B cell (primary cell): ENCODE measurements around the gene VPS33B. TPM values are rescaled to one million over a fixed set of nuclear protein-coding genes. Genes with fewer than 3 reads are reported as not detected.

Experiments
- ATAC-seq: fragments of 200-7000 bp; cut with Tn5 transposase; one replicate; pipeline ENCODE4 v1.10.0; 2021; ENCODE audit warnings: low read depth, mild to moderate bottlenecking, moderate number of reproducible peaks, moderate library complexity
- CTCF ChIA-PET: fragments of 350-600 bp; sonication (Branson Sonifier 250); formaldehyde crosslinking; loops from one replicate; lab custom pipeline; 2021; ENCODE audit warnings: antibody characterized with exemption, inconsistent platforms; lab: Charles Lee
- POLR2A ChIA-PET: fragments of 350-600 bp; sonication (Branson Sonifier 250); formaldehyde crosslinking; loops from one replicate; lab custom pipeline; 2021; ENCODE audit warnings: antibody characterized with exemption; lab: Charles Lee
- DNase-seq: peaks from one replicate; pipeline ENCODE4 v3.0.0; 2013
- H2AFZ ChIP-seq: 2 replicates; pipeline ENCODE4 v1.6.1; 2012; ENCODE audit warnings: mild to moderate bottlenecking, low read depth, low read length; ENCODE audit not compliant: insufficient read depth, poor library complexity, severe bottlenecking
- H3K27ac ChIP-seq, 2 donors: 1 replicate in 1 of 2; 2 replicates in 1 of 2; pipeline ENCODE4 v1.5.1; 2012 to 2013; ENCODE audit warnings: low read length in 2 of 2, mild to moderate bottlenecking in 2 of 2, moderate library complexity in 1 of 2
- H3K27me3 ChIP-seq, 4 experiments: fragments of 200-600 bp in 1 of 4; sonication (generic) in 1 of 4; replicated peaks in 1 of 4; 1 replicate in 2 of 4; 2 replicates in 2 of 4; pipeline versions ENCODE4 v1.6.1 to v1.7.0; 2013 to 2016; ENCODE audit warnings: low read length in 3 of 4, mild to moderate bottlenecking in 2 of 4, mixed read lengths in 1 of 4, moderate library complexity in 1 of 4; ENCODE audit not compliant: insufficient read depth in 4 of 4, control insufficient read depth in 3 of 4; ENCODE audit errors: control extremely low read depth in 1 of 4
- H3K36me3 ChIP-seq, 2 experiments: replicated peaks in 1 of 2; 1 replicate in 1 of 2; 2 replicates in 1 of 2; pipeline versions ENCODE4 v1.6.1 to v1.7.1; 2013; ENCODE audit warnings: low read length in 1 of 2; ENCODE audit not compliant: insufficient read depth in 2 of 2, control insufficient read depth in 1 of 2; ENCODE audit errors: control extremely low read depth in 1 of 2, extremely low read depth in 1 of 2
- H3K4me1 ChIP-seq, 2 donors: fragments of 200-600 bp in 1 of 2; sonication (generic) in 1 of 2; 1 replicate in 1 of 2; 2 replicates in 1 of 2; pipeline versions ENCODE4 v1.5.1 to v1.6.1; 2013 to 2017; ENCODE audit warnings: low read length in 2 of 2; ENCODE audit not compliant: control insufficient read depth in 2 of 2, insufficient read depth in 2 of 2
- H3K4me2 ChIP-seq: replicated peaks from 2 replicates; pipeline ENCODE3; 2012; ENCODE audit warnings: mild to moderate bottlenecking, low read depth, low read length; ENCODE audit not compliant: poor library complexity, severe bottlenecking
- H3K4me3 ChIP-seq, 5 experiments: fragments of 200-600 bp in 1 of 5; sonication (generic) in 1 of 5; 1 replicate in 3 of 5; 2 replicates in 2 of 5; pipeline versions ENCODE4 v1.5.1 to v1.7.0; 2011 to 2016; ENCODE audit warnings: low read length in 4 of 5, mild to moderate bottlenecking in 4 of 5, low read depth in 2 of 5, control low read depth in 1 of 5, moderate library complexity in 1 of 5; ENCODE audit not compliant: insufficient read depth in 1 of 5; ENCODE audit errors: control extremely low read depth in 1 of 5, extremely low read depth in 1 of 5
- H3K79me2 ChIP-seq: fragments of 200-600 bp; sonication (generic); one replicate; pipeline ENCODE4 v1.6.0; 2016; ENCODE audit warnings: low read length; ENCODE audit not compliant: control insufficient read depth, insufficient read depth
- H3K9ac ChIP-seq: fragments of 200-600 bp; sonication (generic); 2 replicates; pipeline ENCODE4 v1.6.1; 2017; ENCODE audit warnings: mild to moderate bottlenecking, low read length, moderate library complexity
- H3K9me3 ChIP-seq, 3 donors: one replicate each; pipeline versions ENCODE4 v1.6.1 to v1.7.1; 2013; ENCODE audit warnings: low read length in 2 of 3; ENCODE audit not compliant: control insufficient read depth in 2 of 3, insufficient read depth in 1 of 3; ENCODE audit errors: control extremely low read depth in 1 of 3
- H4K20me1 ChIP-seq: 2 replicates; pipeline ENCODE4 v1.6.0; 2012; ENCODE audit warnings: mild to moderate bottlenecking, low read length; ENCODE audit not compliant: insufficient read depth, control insufficient read depth, poor library complexity, severe bottlenecking
- H3K27ac Mint-ChIP-seq: one replicate; pipeline ENCODE4 v1.8.0; 2021; ENCODE audit warnings: mixed read lengths
- H3K27me3 Mint-ChIP-seq: one replicate; pipeline ENCODE4 v1.8.0; 2021; ENCODE audit warnings: mixed read lengths
- H3K4me1 Mint-ChIP-seq: one replicate; pipeline ENCODE4 v1.8.0; 2021; ENCODE audit warnings: mixed read lengths
- H3K4me3 Mint-ChIP-seq: one replicate; pipeline ENCODE4 v1.8.0; 2021; ENCODE audit warnings: mixed read lengths
- H3K9me3 Mint-ChIP-seq: one replicate; pipeline ENCODE4 v1.8.0; 2022; ENCODE audit warnings: mixed read lengths; ENCODE audit not compliant: insufficient read depth
- EZH2 ChIP-seq: IDR thresholded peaks from 2 replicates; pipeline ENCODE4 v1.6.1; 2012; ENCODE audit warnings: borderline replicate concordance, low read depth, mild to moderate bottlenecking, moderate library complexity, low read length; ENCODE audit not compliant: insufficient read depth, poor library complexity, severe bottlenecking
- WGBS: methylation state at CpG from one replicate; pipeline ENCODE4 v1.1.5; 2013; ENCODE audit warnings: missing lambda C conversion rate; ENCODE audit not compliant: insufficient coverage; 5-methylcytosine and 5-hydroxymethylcytosine counted together
- intact Hi-C: fragments of 100-400 bp; cut with micrococcal nuclease; formaldehyde crosslinking; loops from one replicate; pipeline ENCODE4 v1.10.0; 2022
- polyA plus RNA-seq: library from polyadenylated mRNA; depleted of rRNA; stranded (reverse); fragments of >200 nt; gene quantifications from 2 replicates; pipeline ENCODE4 v1.2.3, GENCODE V29; 2012
- total RNA-seq, 2 donors: library from RNA; stranded (reverse); fragments of 120-200 nt in 1 of 2; gene quantifications; 1 replicate in 1 of 2; 2 replicates in 1 of 2; pipeline versions ENCODE4 v1.2.3 to v1.2.4, GENCODE V29; 2013 to 2022
- TF ChIP-seq, protein P1 (sequence below): fragments of 200-600 bp; IDR thresholded peaks from one replicate; pipeline ENCODE4 v1.8.0; 2022; ENCODE audit warnings: antibody characterized with exemption, mild to moderate bottlenecking

Gene VPS33B
- total and polyA plus RNA-seq, 2 donors (not counting 1 experiment from before 2014, with no cell fraction given): 17.4 to 30.0 TPM

DNA sequence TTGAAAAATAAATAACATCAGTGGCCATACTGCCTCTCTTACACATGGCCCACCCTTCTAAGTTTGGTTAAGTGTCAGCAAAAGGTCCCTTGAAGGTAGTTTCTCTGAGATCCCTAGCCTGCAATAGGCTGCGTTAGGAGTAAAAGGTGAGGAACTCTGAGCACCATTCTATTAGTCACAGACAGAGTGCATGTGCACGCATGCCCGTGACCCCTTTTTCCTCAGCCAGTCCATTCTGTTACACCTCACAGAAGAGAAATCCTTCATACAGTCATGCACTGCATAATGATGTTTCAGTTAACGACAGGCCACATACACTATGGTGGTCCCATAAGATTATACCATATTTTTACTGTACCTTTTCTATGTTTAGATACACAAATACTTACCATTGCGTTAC, 55.2 kb downstream of the VPS33B start:
- CTCF ChIA-PET: interaction anchor here (1.7 kb wide), 1 partner anchor 13 kb away, joined by 7 read pairs; the partner anchor contains the start of gene RCCD1
- H3K27ac Mint-ChIP-seq: no peak overlapping the region

DNA sequence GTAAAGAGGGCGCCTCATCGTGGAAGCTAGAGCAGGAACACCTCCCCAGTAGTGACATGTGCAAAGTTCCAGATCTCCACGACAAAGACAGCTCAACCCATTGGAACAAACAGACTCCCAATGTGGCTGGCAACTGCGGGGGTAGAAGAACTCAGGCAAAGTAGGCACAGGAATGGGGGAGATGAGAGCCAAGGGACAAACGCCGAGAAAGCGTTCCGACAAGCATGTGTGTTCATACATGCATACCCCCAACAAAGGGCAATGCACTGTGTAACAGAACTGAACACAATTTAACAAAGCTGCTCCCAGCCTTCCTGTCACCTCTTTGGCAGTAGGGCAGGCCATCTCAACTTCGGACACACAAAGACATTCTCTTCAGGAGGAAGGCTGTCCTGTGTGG, 56.1 kb downstream of the VPS33B start:
- Histone ChIP-seq H3K79me2 (no peaks in the 10 kb centered on the region), H3K36me3 (peaks cover 0 to 27% of the 10 kb centered on the region in 2 experiments), H3K4me2 (no peak overlapping the region), H3K4me3 (no peak overlapping the region), H3K9ac (no peak overlapping the region), H3K27me3 (no peaks in the 10 kb centered on the region), H3K9me3 (no peaks in the 10 kb centered on the region), H2AFZ (no peak overlapping the region), H3K27ac (no peak overlapping the region), H4K20me1 (no peaks in the 10 kb centered on the region), H3K4me1 (no peaks in the 10 kb centered on the region)
- Mint-ChIP-seq H3K27ac (no peak overlapping the region), H3K4me3 (no peak overlapping the region), H3K27me3 (no peaks in the 10 kb centered on the region), H3K4me1 (no peaks in the 10 kb centered on the region), H3K9me3 (no peaks in the 10 kb centered on the region)
- intact Hi-C loops: no loop called here
- TF ChIP-seq EZH2: no peak
- TF ChIP-seq, protein P1, sequence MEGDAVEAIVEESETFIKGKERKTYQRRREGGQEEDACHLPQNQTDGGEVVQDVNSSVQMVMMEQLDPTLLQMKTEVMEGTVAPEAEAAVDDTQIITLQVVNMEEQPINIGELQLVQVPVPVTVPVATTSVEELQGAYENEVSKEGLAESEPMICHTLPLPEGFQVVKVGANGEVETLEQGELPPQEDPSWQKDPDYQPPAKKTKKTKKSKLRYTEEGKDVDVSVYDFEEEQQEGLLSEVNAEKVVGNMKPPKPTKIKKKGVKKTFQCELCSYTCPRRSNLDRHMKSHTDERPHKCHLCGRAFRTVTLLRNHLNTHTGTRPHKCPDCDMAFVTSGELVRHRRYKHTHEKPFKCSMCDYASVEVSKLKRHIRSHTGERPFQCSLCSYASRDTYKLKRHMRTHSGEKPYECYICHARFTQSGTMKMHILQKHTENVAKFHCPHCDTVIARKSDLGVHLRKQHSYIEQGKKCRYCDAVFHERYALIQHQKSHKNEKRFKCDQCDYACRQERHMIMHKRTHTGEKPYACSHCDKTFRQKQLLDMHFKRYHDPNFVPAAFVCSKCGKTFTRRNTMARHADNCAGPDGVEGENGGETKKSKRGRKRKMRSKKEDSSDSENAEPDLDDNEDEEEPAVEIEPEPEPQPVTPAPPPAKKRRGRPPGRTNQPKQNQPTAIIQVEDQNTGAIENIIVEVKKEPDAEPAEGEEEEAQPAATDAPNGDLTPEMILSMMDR: no peak
- no peak for ATAC-seq
- DNase-seq: no peak
- POLR2A ChIA-PET: no interaction called here
- 96% methylated on average over 4 of the region's 9 CpGs for WGBS
- CTCF ChIA-PET: interaction anchor here (1.5 to 1.7 kb wide), 2 partner anchors 10 to 12 kb away, joined by 6 to 7 read pairs; partner anchors contain the start of gene RCCD1

More for the DNA sequence above, 55.2 kb downstream of the VPS33B start:
- no peaks in the 10 kb centered on the region for H3K4me1 Mint-ChIP-seq
- intact Hi-C loops: no loop called here
- Histone ChIP-seq H3K79me2 (no peaks in the 10 kb centered on the region), H3K27ac (no peak overlapping the region), H3K4me3 (no peak overlapping the region), H3K9me3 (no peaks in the 10 kb centered on the region), H2AFZ (no peak overlapping the region), H3K4me1 (no peaks in the 10 kb centered on the region), H3K9ac (no peak overlapping the region), H4K20me1 (no peaks in the 10 kb centered on the region), H3K36me3 (peaks cover 0 to 24% of the 10 kb centered on the region in 2 experiments), H3K27me3 (no peaks in the 10 kb centered on the region), H3K4me2 (no peak overlapping the region)
- no peaks in the 10 kb centered on the region for H3K27me3 Mint-ChIP-seq
- no peak for TF ChIP-seq EZH2
- TF ChIP-seq, protein P1: no peak
- no peaks in the 10 kb centered on the region for H3K9me3 Mint-ChIP-seq
- H3K4me3 Mint-ChIP-seq: no peak overlapping the region
- DNase-seq: no peak
- 100% methylated on average over 4 of the region's 5 CpGs for WGBS
- POLR2A ChIA-PET: no interaction called here
- no peak for ATAC-seq
